DOHH2 (cell line): ENCODE results near the gene CPED1.

Experiments used
- H3F3A ChIP-seq: fragments of 200-600 bp; sonication (generic), shearing (Covaris generic); 2 replicates; pipeline ENCODE4 v1.6.0; 2016; ENCODE audit warnings: antibody characterized with exemption, mild to moderate bottlenecking; ENCODE audit not compliant: control insufficient read depth, insufficient read depth
- H3K27ac ChIP-seq: fragments of 200-600 bp; sonication (generic); 2 replicates; pipeline ENCODE4 v1.5.1; 2014; ENCODE audit warnings: low read depth, mild to moderate bottlenecking, low read length, moderate library complexity
- H3K27me3 ChIP-seq: fragments of 200-600 bp; sonication (generic); 2 replicates; pipeline ENCODE4 v1.6.1; 2014; ENCODE audit warnings: mild to moderate bottlenecking, low read length, mixed read lengths; ENCODE audit not compliant: control insufficient read depth
- H3K36me3 ChIP-seq: fragments of 200-600 bp; sonication (generic); 2 replicates; pipeline ENCODE4 v1.6.1; 2014; ENCODE audit warnings: mild to moderate bottlenecking, low read length, moderate library complexity, mixed read lengths; ENCODE audit not compliant: control insufficient read depth
- H3K4me1 ChIP-seq: fragments of 200-600 bp; sonication (generic); 2 replicates; pipeline ENCODE4 v1.6.1; 2014; ENCODE audit warnings: mild to moderate bottlenecking, low read length, mixed read lengths; ENCODE audit not compliant: control insufficient read depth
- H3K4me2 ChIP-seq: fragments of 200-600 bp; sonication (generic); 2 replicates; pipeline ENCODE4 v1.6.0; 2014; ENCODE audit warnings: mild to moderate bottlenecking, low read length, moderate library complexity
- H3K4me3 ChIP-seq: fragments of 200-600 bp; sonication (generic); 2 replicates; pipeline ENCODE4 v1.5.1; 2014; ENCODE audit warnings: mild to moderate bottlenecking, low read length, mixed read lengths
- H3K79me2 ChIP-seq: fragments of 200-600 bp; sonication (generic); 2 replicates; pipeline ENCODE4 v1.6.1; 2014; ENCODE audit warnings: mild to moderate bottlenecking, low read length, mixed read lengths; ENCODE audit not compliant: control insufficient read depth
- H3K9me2 ChIP-seq: fragments of 200-600 bp; sonication (generic); replicated peaks from 2 replicates; pipeline ENCODE4 v1.6.1; 2014; ENCODE audit warnings: mild to moderate bottlenecking, low read length, mixed read lengths; ENCODE audit not compliant: control insufficient read depth
- H3K9me3 ChIP-seq: fragments of 200-600 bp; sonication (generic); 2 replicates; pipeline ENCODE4 v1.6.1; 2014; ENCODE audit warnings: antibody characterized with exemption, low read length, mixed read lengths; ENCODE audit not compliant: control insufficient read depth, insufficient read depth
- H4K20me1 ChIP-seq: fragments of 200-600 bp; sonication (generic); 2 replicates; pipeline ENCODE4 v1.6.0; 2014; ENCODE audit warnings: low read depth, mild to moderate bottlenecking, antibody characterized with exemption, low read length, moderate library complexity; ENCODE audit not compliant: control insufficient read depth, insufficient read depth
- CTCF ChIP-seq: fragments of 200-600 bp; sonication (generic); IDR thresholded peaks from one replicate; pipeline ENCODE4 v1.5.1; 2014; ENCODE audit warnings: antibody characterized with exemption, mild to moderate bottlenecking, low read depth, low read length; ENCODE audit not compliant: poor library complexity, severe bottlenecking
- EZH2phosphoT487 ChIP-seq: fragments of 200-600 bp; sonication (generic); IDR thresholded peaks from 2 replicates; pipeline ENCODE4 v1.6.1; 2017; ENCODE audit warnings: borderline replicate concordance, mild to moderate bottlenecking, antibody characterized with exemption, low read length, moderate library complexity, mixed read lengths

Gene CPED1

GRCh38 chr7:121023683-121024511 lies 35.4 kb downstream of the CPED1 start:
- Histone ChIP-seq H4K20me1 (no peaks in the 10 kb centered on the region), H3K27me3 (peaks cover 8% of the 10 kb centered on the region; the same call in 1 of the 2 replicates), H3K79me2 (no peaks in the 10 kb centered on the region), H3K36me3 (no peaks in the 10 kb centered on the region), H3K4me3 (no peak overlapping the region), H3K27ac (no peak overlapping the region), H3K4me2 (no peak overlapping the region), H3K4me1 (no peaks in the 10 kb centered on the region), H3F3A (no peaks in the 10 kb centered on the region), H3K9me2 (no peaks in the 10 kb centered on the region), H3K9me3 (no peaks in the 10 kb centered on the region)
- TF ChIP-seq EZH2phosphoT487 = no peak
- TF ChIP-seq CTCF = no peak

GRCh38 chr7:121024611-121025010 lies 36.1 kb downstream of the CPED1 start:
- Histone ChIP-seq H3K27ac (no peak overlapping the region), H3K4me3 (no peak overlapping the region), H3K4me2 (no peak overlapping the region), H4K20me1 (no peaks in the 10 kb centered on the region), H3K9me3 (no peaks in the 10 kb centered on the region), H3K9me2 (no peaks in the 10 kb centered on the region), H3K4me1 (no peaks in the 10 kb centered on the region), H3F3A (no peaks in the 10 kb centered on the region), H3K36me3 (no peaks in the 10 kb centered on the region), H3K27me3 (peaks cover 8% of the 10 kb centered on the region; the same call in 1 of the 2 replicates), H3K79me2 (no peaks in the 10 kb centered on the region)
- TF ChIP-seq EZH2phosphoT487 = no peak

GRCh38 chr7:121026159-121026558 lies 37.6 kb downstream of the CPED1 start:
- TF ChIP-seq EZH2phosphoT487 (no peak), CTCF (no peak)
- H3K9me2 ChIP-seq = no peaks in the 10 kb centered on the region

GRCh38 chr7:121026577-121027111 lies 38.1 kb downstream of the CPED1 start:
- Histone ChIP-seq H3K27ac (no peak overlapping the region), H3K79me2 (no peaks in the 10 kb centered on the region), H3K4me2 (no peak overlapping the region), H3K9me2 (no peaks in the 10 kb centered on the region), H3K36me3 (no peaks in the 10 kb centered on the region), H3K4me3 (no peak overlapping the region), H3K27me3 (peaks cover 5% of the 10 kb centered on the region; the same call in 1 of the 2 replicates), H4K20me1 (no peaks in the 10 kb centered on the region), H3F3A (no peaks in the 10 kb centered on the region), H3K4me1 (no peaks in the 10 kb centered on the region), H3K9me3 (no peaks in the 10 kb centered on the region)
- TF ChIP-seq CTCF (no peak), EZH2phosphoT487 (no peak)

More at GRCh38 chr7:121026159-121026558, 37.6 kb downstream of the CPED1 start:
- H3K79me2 ChIP-seq = no peaks in the 10 kb centered on the region
- no peaks in the 10 kb centered on the region for H4K20me1 ChIP-seq
- H3F3A ChIP-seq = no peaks in the 10 kb centered on the region
- H3K4me2 ChIP-seq = no peak overlapping the region
- H3K36me3 ChIP-seq = no peaks in the 10 kb centered on the region
- H3K27me3 ChIP-seq = peaks cover 8% of the 10 kb centered on the region; the same call in 1 of the 2 replicates
- H3K9me3 ChIP-seq = no peaks in the 10 kb centered on the region
- no peak overlapping the region for H3K27ac ChIP-seq
- no peaks in the 10 kb centered on the region for H3K4me1 ChIP-seq
- no peak overlapping the region for H3K4me3 ChIP-seq
